Osteocyte (in vitro differentiated cells): ENCODE data around the gene CIART. TPM values are rescaled to one million over a fixed set of nuclear protein-coding genes. Genes with fewer than 3 reads are reported as not detected.

ENCODE experiments used
- DNase-seq: peaks from one replicate; pipeline ENCODE4 v3.0.0; 2021; ENCODE audit warnings: mixed read lengths; ENCODE audit not compliant: unreplicated experiment; ENCODE audit errors: extremely low spot score
- H3K27ac Mint-ChIP-seq: one replicate; pipeline ENCODE4 v1.8.0; 2021; ENCODE audit warnings: mild to moderate bottlenecking, mixed read lengths; ENCODE audit not compliant: unreplicated experiment
- H3K27me3 Mint-ChIP-seq: one replicate; pipeline ENCODE4 v1.8.0; 2021; ENCODE audit warnings: mixed read lengths; ENCODE audit not compliant: unreplicated experiment
- H3K36me3 Mint-ChIP-seq: one replicate; pipeline ENCODE4 v1.8.0; 2021; ENCODE audit warnings: mixed read lengths; ENCODE audit not compliant: unreplicated experiment
- H3K4me1 Mint-ChIP-seq: one replicate; pipeline ENCODE4 v1.8.0; 2021; ENCODE audit warnings: mixed read lengths; ENCODE audit not compliant: unreplicated experiment
- H3K4me3 Mint-ChIP-seq: one replicate; pipeline ENCODE4 v1.8.0; 2021; ENCODE audit warnings: mild to moderate bottlenecking, moderate library complexity, mixed read lengths; ENCODE audit not compliant: unreplicated experiment
- H3K9me3 Mint-ChIP-seq: one replicate; pipeline ENCODE4 v1.8.0; 2021; ENCODE audit warnings: mixed read lengths; ENCODE audit not compliant: unreplicated experiment
- total RNA-seq: library from RNA; stranded (reverse); gene quantifications from 2 replicates; pipeline ENCODE4 v1.2.1, GENCODE V29; 2021
- TF ChIP-seq, protein P1 (sequence below): fragments of 200-600 bp; sonication (generic); IDR thresholded peaks from 2 replicates; pipeline ENCODE4 v1.5.0; 2021; ENCODE audit warnings: antibody characterized with exemption, mild to moderate bottlenecking, moderate library complexity

Gene CIART
- total RNA-seq, 1 donor from 2014 or later: 5.3 TPM

DNA sequence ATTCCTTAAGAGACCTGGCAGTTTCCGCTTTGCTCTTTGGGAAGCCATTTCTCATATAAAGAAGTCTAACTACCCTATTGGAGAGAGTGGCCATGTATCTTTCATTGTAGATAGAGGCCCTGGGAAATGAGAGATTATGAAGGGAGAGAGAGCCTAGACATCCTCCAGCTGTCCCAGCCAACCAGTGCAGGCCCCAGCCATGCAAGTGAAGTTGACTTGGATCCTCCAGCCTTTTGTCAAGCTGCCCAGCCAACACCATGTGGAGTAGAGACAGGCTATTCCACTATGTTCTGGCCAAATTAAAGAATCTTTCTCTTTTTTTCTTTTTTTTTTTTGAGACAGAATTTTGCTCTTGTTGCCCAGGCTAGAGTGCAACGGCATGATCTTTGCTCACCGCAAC, 39.4 kb upstream of the CIART start:
- Mint-ChIP-seq H3K36me3 (no peaks in the 10 kb centered on the region), H3K27me3 (peaks cover 2% of the 10 kb centered on the region), H3K27ac (no peak overlapping the region), H3K4me1 (no peaks in the 10 kb centered on the region), H3K4me3 (no peak overlapping the region), H3K9me3 (no peaks in the 10 kb centered on the region)
- no peak for DNase-seq
- TF ChIP-seq, protein P1, sequence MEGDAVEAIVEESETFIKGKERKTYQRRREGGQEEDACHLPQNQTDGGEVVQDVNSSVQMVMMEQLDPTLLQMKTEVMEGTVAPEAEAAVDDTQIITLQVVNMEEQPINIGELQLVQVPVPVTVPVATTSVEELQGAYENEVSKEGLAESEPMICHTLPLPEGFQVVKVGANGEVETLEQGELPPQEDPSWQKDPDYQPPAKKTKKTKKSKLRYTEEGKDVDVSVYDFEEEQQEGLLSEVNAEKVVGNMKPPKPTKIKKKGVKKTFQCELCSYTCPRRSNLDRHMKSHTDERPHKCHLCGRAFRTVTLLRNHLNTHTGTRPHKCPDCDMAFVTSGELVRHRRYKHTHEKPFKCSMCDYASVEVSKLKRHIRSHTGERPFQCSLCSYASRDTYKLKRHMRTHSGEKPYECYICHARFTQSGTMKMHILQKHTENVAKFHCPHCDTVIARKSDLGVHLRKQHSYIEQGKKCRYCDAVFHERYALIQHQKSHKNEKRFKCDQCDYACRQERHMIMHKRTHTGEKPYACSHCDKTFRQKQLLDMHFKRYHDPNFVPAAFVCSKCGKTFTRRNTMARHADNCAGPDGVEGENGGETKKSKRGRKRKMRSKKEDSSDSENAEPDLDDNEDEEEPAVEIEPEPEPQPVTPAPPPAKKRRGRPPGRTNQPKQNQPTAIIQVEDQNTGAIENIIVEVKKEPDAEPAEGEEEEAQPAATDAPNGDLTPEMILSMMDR: no peak

DNA sequence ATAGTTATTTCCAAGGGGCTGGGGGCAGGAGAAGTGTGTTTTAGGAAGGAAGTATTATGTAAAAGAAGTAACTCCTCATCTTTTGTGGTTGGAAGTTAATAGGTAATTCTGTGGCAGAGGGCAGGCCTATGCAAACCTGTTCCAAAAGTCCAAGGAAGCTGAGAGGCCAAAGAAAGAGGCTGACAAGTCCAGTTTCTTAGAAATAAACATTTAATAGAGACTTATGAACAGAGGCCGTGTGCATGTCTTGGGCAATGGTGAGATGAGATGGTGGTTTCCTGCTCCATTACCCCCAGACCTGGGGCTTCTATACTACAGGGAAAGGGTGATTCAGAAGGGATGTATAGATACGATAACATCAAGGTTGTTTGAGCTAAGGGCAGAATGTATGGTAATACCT, 32.4 kb upstream of the CIART start:
- no peak for DNase-seq
- Mint-ChIP-seq H3K27me3 (no peaks in the 10 kb centered on the region), H3K36me3 (no peaks in the 10 kb centered on the region), H3K4me3 (no peak overlapping the region), H3K27ac (no peak overlapping the region), H3K9me3 (no peaks in the 10 kb centered on the region), H3K4me1 (no peaks in the 10 kb centered on the region)
- TF ChIP-seq, protein P1: no peak

DNA sequence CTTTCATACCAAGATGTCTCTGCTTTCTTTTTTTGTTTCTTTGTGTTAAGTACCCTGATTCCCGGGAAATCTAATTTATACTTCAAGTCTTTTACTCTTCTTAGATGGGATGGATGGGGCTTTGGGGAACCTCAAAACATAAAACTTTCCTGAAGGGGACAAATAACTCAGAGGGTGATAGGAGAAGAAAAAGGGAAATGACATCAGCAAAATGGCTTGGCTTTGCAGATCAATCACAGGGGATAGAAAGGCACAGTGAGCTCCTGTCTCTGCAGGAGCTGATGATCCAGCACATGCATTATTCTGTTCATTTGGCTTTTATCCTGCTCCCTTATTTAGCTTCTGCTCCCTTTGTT, 26.2 kb upstream of the CIART start:
- Mint-ChIP-seq H3K27ac (peak overlapping the region; percentile 92), H3K4me1 (peaks cover 38% of the 10 kb centered on the region)
- DNase-seq: no peak

DNA sequence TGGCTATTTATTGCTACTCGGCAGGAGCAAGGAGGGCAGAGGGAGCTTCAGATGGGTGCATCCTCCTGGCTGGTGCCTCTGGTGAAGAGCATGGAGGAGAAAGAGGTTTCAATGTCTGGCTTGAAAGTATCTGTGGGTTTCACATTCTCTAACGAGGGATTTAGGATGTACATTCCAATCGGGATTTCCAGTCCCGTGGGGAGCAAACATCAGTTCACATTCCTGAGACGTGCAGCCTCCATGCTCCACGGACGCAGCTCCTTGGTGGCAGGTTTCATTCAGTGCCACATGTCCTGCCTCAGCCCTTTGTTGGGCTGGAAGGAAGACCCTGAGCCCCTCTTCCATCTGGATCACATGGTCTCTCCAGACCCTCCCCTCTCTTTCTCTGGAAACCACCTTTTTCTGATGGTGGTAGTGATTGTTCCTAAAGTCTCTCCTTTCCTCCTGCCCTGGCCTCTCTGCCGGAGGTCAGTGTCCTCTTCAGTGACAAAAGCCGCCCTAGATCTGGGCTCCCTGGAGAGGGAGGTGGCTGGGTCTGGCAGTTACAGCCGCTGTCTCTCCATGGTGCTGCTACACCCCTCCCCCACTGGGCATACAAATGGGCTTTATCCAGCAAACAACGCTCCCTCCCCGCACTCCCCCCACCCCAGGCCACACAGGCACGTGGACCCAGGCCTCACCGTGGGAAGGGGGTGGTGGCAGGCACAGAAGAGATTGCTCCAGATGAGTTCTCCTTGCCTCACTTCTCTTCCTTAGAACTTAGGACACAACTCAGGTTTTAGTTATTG, 25.6 kb upstream of the CIART start:
- Mint-ChIP-seq H3K36me3 (no peaks in the 10 kb centered on the region), H3K27ac (peak overlapping the region; percentile 92), H3K4me1 (peaks cover 38% of the 10 kb centered on the region), H3K9me3 (no peaks in the 10 kb centered on the region), H3K27me3 (peaks cover 16% of the 10 kb centered on the region), H3K4me3 (peak overlapping the region; percentile 51)
- DNase-seq: no peak
- TF ChIP-seq, protein P1: no peak

More for the DNA sequence above, 26.2 kb upstream of the CIART start:
- Mint-ChIP-seq H3K4me3 (peak overlapping the region; percentile 51), H3K9me3 (no peaks in the 10 kb centered on the region), H3K27me3 (peaks cover 16% of the 10 kb centered on the region), H3K36me3 (no peaks in the 10 kb centered on the region)
- TF ChIP-seq, protein P1: no peak

DNA sequence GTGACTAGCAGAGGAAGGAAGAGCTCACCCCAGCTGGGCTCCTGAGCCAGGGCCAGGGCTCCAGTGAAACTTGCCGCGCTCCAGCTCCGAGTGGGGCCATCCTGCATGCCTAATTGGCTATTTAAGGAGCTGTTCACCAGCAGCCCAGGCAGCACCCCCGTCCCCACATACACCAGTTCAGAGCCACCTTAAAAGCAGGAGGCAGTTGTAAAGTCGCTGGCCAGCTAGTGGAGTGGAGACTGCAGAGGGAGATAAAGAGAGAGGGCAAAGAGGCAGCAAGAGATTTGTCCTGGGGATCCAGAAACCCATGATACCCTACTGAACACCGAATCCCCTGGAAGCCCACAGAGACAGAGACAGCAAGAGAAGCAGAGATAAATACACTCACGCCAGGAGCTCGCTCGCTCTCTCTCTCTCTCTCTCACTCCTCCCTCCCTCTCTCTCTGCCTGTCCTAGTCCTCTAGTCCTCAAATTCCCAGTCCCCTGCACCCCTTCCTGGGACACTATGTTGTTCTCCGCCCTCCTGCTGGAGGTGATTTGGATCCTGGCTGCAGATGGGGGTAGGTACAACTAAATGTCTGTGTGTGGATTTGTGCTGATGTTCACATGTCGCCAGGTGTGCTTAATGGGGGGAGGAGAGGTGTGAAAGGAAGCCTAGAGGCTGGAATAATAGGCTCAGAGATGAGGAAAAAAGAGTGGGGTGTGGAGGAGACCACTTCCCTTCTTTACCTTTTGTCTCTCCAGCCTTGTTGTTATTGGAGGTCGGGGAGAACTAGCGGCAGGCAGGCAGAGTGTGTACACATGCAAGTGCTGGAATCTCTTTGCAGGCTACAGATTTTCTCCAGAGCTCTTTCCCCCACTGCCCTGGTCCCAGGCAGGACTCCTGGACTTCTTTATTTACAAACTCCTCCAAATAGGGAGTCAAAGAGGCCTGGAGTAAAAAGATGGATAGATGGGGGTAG, 24.4 kb upstream of the CIART start, which contains the start of gene CA14:
Gene CA14, plus strand, starts transcription at position 151 of the 962 bp plus-strand sequence. Its CDS starts 355 bp downstream, at position 506.
- no peak for DNase-seq
- H3K27ac Mint-ChIP-seq: peak within 1 kb of the TSS; percentile 92
- no peaks in the 10 kb centered on the region for H3K36me3 Mint-ChIP-seq
- H3K4me3 Mint-ChIP-seq: peak within 1 kb of the TSS; percentile 51
- no peaks in the 10 kb centered on the region for H3K9me3 Mint-ChIP-seq
- TF ChIP-seq, protein P1: no peak
- peaks cover 38% of the 10 kb centered on the region for H3K4me1 Mint-ChIP-seq
- H3K27me3 Mint-ChIP-seq: peaks cover 16% of the 10 kb centered on the region
